ENCODE results near the gene RUNX3.

RUNX3 gene

GRCh38 chr1:24911651-24912155, 18.4 kb downstream of the RUNX3 start:
- no peak overlapping the region for H3K9ac ChIP-seq (ENCODE audit: low read depth, low read length, poor library complexity, severe bottlenecking)
- no peaks in the 10 kb centered on the region for H3K4me1 ChIP-seq (ENCODE audit: insufficient read depth, low read length, poor library complexity, severe bottlenecking)
- H3K9me3 ChIP-seq (ENCODE audit: insufficient read depth, low read depth, low read length) = no peaks in the 10 kb centered on the region
- no peak overlapping the region for H2AFZ ChIP-seq (ENCODE audit: low read length)
- H3K27me3 ChIP-seq (ENCODE audit: insufficient read depth, low read length, poor library complexity, severe bottlenecking) = no peaks in the 10 kb centered on the region
- H3K4me3 ChIP-seq (ENCODE audit: low read length, poor library complexity, severe bottlenecking) = no peak overlapping the region
- H3K79me2 ChIP-seq (ENCODE audit: insufficient read depth, low read length) = peaks cover 53% of the 10 kb centered on the region; the same call in 1 of the 2 replicates
- H4K20me1 ChIP-seq (ENCODE audit: insufficient read depth, low read length, poor library complexity, severe bottlenecking) = peaks cover 7% of the 10 kb centered on the region
- no peaks in the 10 kb centered on the region for H3K9me2 ChIP-seq (replicated peaks; ENCODE audit: low read depth, low read length)
- H3K36me3 ChIP-seq (ENCODE audit: insufficient read depth, low read length) = peaks cover 97% of the 10 kb centered on the region; the same call in 1 of the 2 replicates
- H3F3A ChIP-seq (ENCODE audit: low read depth) = no peaks in the 10 kb centered on the region
- no peak overlapping the region for H3K4me2 ChIP-seq (ENCODE audit: low read depth, low read length, poor library complexity, severe bottlenecking)
- TF ChIP-seq CTCF (conservative IDR thresholded peaks at IDR 0.05; ENCODE audit: low read length) = no peak
- TF ChIP-seq EZH2phosphoT487 (IDR thresholded peaks at IDR 0.05; ENCODE audit: borderline replicate concordance) = no peak

- H4K20me1 ChIP-seq (ENCODE audit: insufficient read depth, low read length, poor library complexity, severe bottlenecking) = peaks cover 7% of the 10 kb centered on the region
- no peak for TF ChIP-seq CTCF (conservative IDR thresholded peaks at IDR 0.05; ENCODE audit: low read length)
- TF ChIP-seq EZH2phosphoT487 (IDR thresholded peaks at IDR 0.05; ENCODE audit: borderline replicate concordance) = no peak
- H3K79me2 ChIP-seq (ENCODE audit: insufficient read depth, low read length) = peaks cover 53% of the 10 kb centered on the region; the same call in 1 of the 2 replicates
Measured at GRCh38 chr1:24910751-24911650, 19.1 kb downstream of the RUNX3 start.

GRCh38 chr1:24910210-24910609, 19.9 kb downstream of the RUNX3 start:
- Histone ChIP-seq H3K36me3 (ENCODE audit: insufficient read depth, low read length) (peaks cover 97% of the 10 kb centered on the region; the same call in 1 of the 2 replicates), H3K9me2 (replicated peaks; ENCODE audit: low read depth, low read length) (no peaks in the 10 kb centered on the region), H4K20me1 (ENCODE audit: insufficient read depth, low read length, poor library complexity, severe bottlenecking) (peaks cover 7% of the 10 kb centered on the region), H3K4me3 (ENCODE audit: low read length, poor library complexity, severe bottlenecking) (no peak overlapping the region), H3K27me3 (ENCODE audit: insufficient read depth, low read length, poor library complexity, severe bottlenecking) (no peaks in the 10 kb centered on the region), H3F3A (ENCODE audit: low read depth) (no peaks in the 10 kb centered on the region), H3K9me3 (ENCODE audit: insufficient read depth, low read depth, low read length) (no peaks in the 10 kb centered on the region), H3K9ac (ENCODE audit: low read depth, low read length, poor library complexity, severe bottlenecking) (no peak overlapping the region), H3K4me2 (ENCODE audit: low read depth, low read length, poor library complexity, severe bottlenecking) (no peak overlapping the region), H3K79me2 (ENCODE audit: insufficient read depth, low read length) (peaks cover 53% of the 10 kb centered on the region; the same call in 1 of the 2 replicates), H3K4me1 (ENCODE audit: insufficient read depth, low read length, poor library complexity, severe bottlenecking) (no peaks in the 10 kb centered on the region), H2AFZ (ENCODE audit: low read length) (no peak overlapping the region)
- TF ChIP-seq CTCF (conservative IDR thresholded peaks at IDR 0.05; ENCODE audit: low read length) (no peak), EZH2phosphoT487 (IDR thresholded peaks at IDR 0.05; ENCODE audit: borderline replicate concordance) (no peak)

More at GRCh38 chr1:24910751-24911650, 19.1 kb downstream of the RUNX3 start:
- no peak overlapping the region for H2AFZ ChIP-seq (ENCODE audit: low read length)
- no peak overlapping the region for H3K4me3 ChIP-seq (ENCODE audit: low read length, poor library complexity, severe bottlenecking)
- H3K36me3 ChIP-seq (ENCODE audit: insufficient read depth, low read length) = peaks cover 97% of the 10 kb centered on the region; the same call in 1 of the 2 replicates
- H3K9me3 ChIP-seq (ENCODE audit: insufficient read depth, low read depth, low read length) = no peaks in the 10 kb centered on the region
- no peak overlapping the region for H3K9ac ChIP-seq (ENCODE audit: low read depth, low read length, poor library complexity, severe bottlenecking)
- no peaks in the 10 kb centered on the region for H3K9me2 ChIP-seq (replicated peaks; ENCODE audit: low read depth, low read length)
- no peaks in the 10 kb centered on the region for H3K4me1 ChIP-seq (ENCODE audit: insufficient read depth, low read length, poor library complexity, severe bottlenecking)
- H3K4me2 ChIP-seq (ENCODE audit: low read depth, low read length, poor library complexity, severe bottlenecking) = no peak overlapping the region
- H3F3A ChIP-seq (ENCODE audit: low read depth) = no peaks in the 10 kb centered on the region
- no peaks in the 10 kb centered on the region for H3K27me3 ChIP-seq (ENCODE audit: insufficient read depth, low read length, poor library complexity, severe bottlenecking)
